HG03521 (cell line): ENCODE data around the gene VAMP1.
A peak's percentile ranks its signal among the peaks of the same experiment; 100 is the strongest.
"Not testable (repeated sequence)": the region's sequence is repeated elsewhere in the genome, so short reads cannot be mapped to it uniquely, and the experiment has no call there.

Experiments used
- ATAC-seq: cut with Tn5 transposase; IDR thresholded peaks from one replicate; pipeline ENCODE4 v1.9.1; 2021; ENCODE audit warnings: mild to moderate bottlenecking, moderate library complexity; ENCODE audit not compliant: unreplicated experiment

Gene VAMP1

GRCh38 chr12:6470375-6471163 is at the start of gene VAMP1:
TSS of gene VAMP1 (minus strand) at chr12:6470677. CDS start at chr12:6470531, 146 bp downstream.
- peak; percentile 83 for ATAC-seq

- no peak for ATAC-seq
Measured at GRCh38 chr12:6520186-6520585, 49.7 kb upstream of the VAMP1 start.

GRCh38 chr12:6508087-6508486 is 37.6 kb upstream of the VAMP1 start:
- ATAC-seq = no peak

- no peak for ATAC-seq
Measured at GRCh38 chr12:6507102-6507998, 36.9 kb upstream of the VAMP1 start.

GRCh38 chr12:6500466-6500865 is 30.0 kb upstream of the VAMP1 start:
- no peak for ATAC-seq

GRCh38 chr12:6497291-6497690 is 26.8 kb upstream of the VAMP1 start:
- ATAC-seq = not testable (repeated sequence)

GRCh38 chr12:6494968-6495367 is 24.5 kb upstream of the VAMP1 start:
- no peak for ATAC-seq

- ATAC-seq = no peak
Measured at GRCh38 chr12:6494258-6494743, 23.8 kb upstream of the VAMP1 start.

- ATAC-seq = peak; percentile 80
Measured at GRCh38 chr12:6493497-6494257, 23.2 kb upstream of the VAMP1 start, which contains the start of gene NCAPD2. TSS of gene NCAPD2 (plus strand) at chr12:6494102. CDS start at chr12:6495099, 997 bp downstream.

GRCh38 chr12:6492838-6493496 is 22.5 kb upstream of the VAMP1 start, which contains the start of gene MRPL51:
TSS of gene MRPL51 (minus strand) at chr12:6493262. CDS start at chr12:6493136, 126 bp downstream.
- ATAC-seq = peak; percentile 66

- not testable (repeated sequence) for ATAC-seq
Measured at GRCh38 chr12:6490673-6491072, 20.2 kb upstream of the VAMP1 start.

GRCh38 chr12:6489449-6489848 is 19.0 kb upstream of the VAMP1 start:
- no peak for ATAC-seq

- no peak for ATAC-seq
Measured at GRCh38 chr12:6488240-6488639, 17.8 kb upstream of the VAMP1 start.

GRCh38 chr12:6478416-6478815 is 7.9 kb upstream of the VAMP1 start:
- no peak for ATAC-seq

- not testable (repeated sequence) for ATAC-seq
Measured at GRCh38 chr12:6477601-6478377, 7.3 kb upstream of the VAMP1 start.

- no peak for ATAC-seq
Measured at GRCh38 chr12:6476489-6476888, 6.0 kb upstream of the VAMP1 start.

GRCh38 chr12:6475233-6475975 is 4.9 kb upstream of the VAMP1 start:
- not testable (repeated sequence) for ATAC-seq

GRCh38 chr12:6472491-6472890 is 2.0 kb upstream of the VAMP1 start:
- ATAC-seq = no peak

- no peak for ATAC-seq
Measured at GRCh38 chr12:6471989-6472360, 1.5 kb upstream of the VAMP1 start.
